Measurements from ENCODE around the gene CLMN. TPM values are rescaled to one million over a fixed set of nuclear protein-coding genes. Genes with fewer than 3 reads are reported as not detected.

CLMN gene
- total RNA-seq, 1 experiment from 2014 or later: 33.4 TPM

DNA sequence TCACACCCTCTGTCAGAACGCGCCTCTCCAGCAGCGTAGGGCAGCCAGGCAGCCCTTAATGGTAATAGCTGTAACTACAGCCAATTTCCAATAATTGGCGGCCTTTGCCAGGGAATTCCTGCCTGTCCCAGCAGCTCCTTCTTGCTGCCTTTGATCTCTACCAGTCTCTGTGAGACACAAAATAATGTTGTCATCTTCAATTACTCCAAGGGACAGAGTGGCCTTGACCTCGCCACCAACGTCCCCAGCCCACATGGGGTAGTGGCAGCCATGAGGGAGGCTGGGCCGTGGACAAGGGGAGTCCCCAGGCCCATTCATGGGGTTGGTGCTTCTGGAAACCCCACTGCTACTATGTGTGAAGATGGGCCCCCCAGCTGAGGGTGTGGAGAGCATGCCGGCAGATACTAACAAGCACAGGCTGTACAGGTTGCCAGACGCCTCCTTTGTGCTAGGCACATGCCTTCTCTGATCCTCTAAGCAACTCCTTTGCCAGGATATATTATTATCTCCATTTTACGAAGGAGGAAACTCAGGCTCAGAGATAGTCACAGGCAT is 17.4 kb upstream of the CLMN start:
- intact Hi-C loops (cut with micrococcal nuclease): no loop called here
- Histone ChIP-seq H3K9me3 (ENCODE audit: control insufficient read depth in 1 of 2, insufficient read depth in 1 of 2, low read depth in 1 of 2, low read length in 2 of 2) (peaks cover 0 to 6% of the 10 kb centered on the region in 2 experiments; a peak in 1 of 4 replicates), H3K4me3 (replicated peaks in 1 of 2; ENCODE audit: low read depth in 1 of 2, low read length in 2 of 2) (no peak overlapping the region), H3K36me3 (ENCODE audit: control insufficient read depth in 1 of 2, insufficient read depth in 2 of 2, low read length in 2 of 2) (no peaks in the 10 kb centered on the region), H3K27ac (ENCODE audit: low read depth, low read length) (no peak overlapping the region), H3K4me2 (ENCODE audit: low read length) (no peak overlapping the region), H3K9me2 (ENCODE audit: insufficient read depth) (no peaks in the 10 kb centered on the region), H3K4me1 (ENCODE audit: control insufficient read depth in 1 of 2, insufficient read depth in 2 of 2, low read length in 2 of 2) (peaks cover 0 to 8% of the 10 kb centered on the region in 2 experiments; a peak in 1 of 4 replicates), H4K20me1 (ENCODE audit: insufficient read depth) (no peaks in the 10 kb centered on the region), H3K79me2 (ENCODE audit: insufficient read depth, low read length) (no peaks in the 10 kb centered on the region), H3K27me3 (ENCODE audit: insufficient read depth, low read length) (no peaks in the 10 kb centered on the region), H3K9ac (ENCODE audit: low read length) (no peak overlapping the region), H2AFZ (ENCODE audit: low read depth, low read length, poor library complexity, severe bottlenecking) (no peak overlapping the region)
- no TSS peak for BruUV-seq (replicated peaks)
- POLR2A ChIA-PET: no interaction called here
- CTCF ChIA-PET: interaction anchor here (0.5 to 1.2 kb wide), 2 partner anchors 24 to 588 kb away, joined by 3 to 4 read pairs; no protein-coding TSS in a partner anchor
- DNase-seq (ENCODE audit: low read depth, low spot score) (no peak), ATAC-seq (no peak)
- TF ChIP-seq TCF7L2 (IDR thresholded peaks at IDR 0.05; ENCODE audit: borderline replicate concordance, extremely low read depth, insufficient read depth, insufficient read length) (no peak), JUND (IDR thresholded peaks at IDR 0.05) (no peak), SP1 (IDR thresholded peaks at IDR 0.05; ENCODE audit: low read depth) (no peak), YY1 (IDR thresholded peaks at IDR 0.05; ENCODE audit: extremely low read depth, insufficient replicate concordance, low read depth, low read length) (no peak), ELF1 (IDR thresholded peaks at IDR 0.05; ENCODE audit: borderline replicate concordance, low read depth) (no peak), EZH2 (IDR thresholded peaks at IDR 0.05) (no peak), CEBPB (IDR thresholded peaks at IDR 0.05; ENCODE audit: low read depth) (no peak), SRF (IDR thresholded peaks at IDR 0.05; ENCODE audit: low read depth) (no peak), EZH2phosphoT487 (IDR thresholded peaks at IDR 0.05; ENCODE audit: borderline replicate concordance) (no peak)
- TF ChIP-seq, protein P1, sequence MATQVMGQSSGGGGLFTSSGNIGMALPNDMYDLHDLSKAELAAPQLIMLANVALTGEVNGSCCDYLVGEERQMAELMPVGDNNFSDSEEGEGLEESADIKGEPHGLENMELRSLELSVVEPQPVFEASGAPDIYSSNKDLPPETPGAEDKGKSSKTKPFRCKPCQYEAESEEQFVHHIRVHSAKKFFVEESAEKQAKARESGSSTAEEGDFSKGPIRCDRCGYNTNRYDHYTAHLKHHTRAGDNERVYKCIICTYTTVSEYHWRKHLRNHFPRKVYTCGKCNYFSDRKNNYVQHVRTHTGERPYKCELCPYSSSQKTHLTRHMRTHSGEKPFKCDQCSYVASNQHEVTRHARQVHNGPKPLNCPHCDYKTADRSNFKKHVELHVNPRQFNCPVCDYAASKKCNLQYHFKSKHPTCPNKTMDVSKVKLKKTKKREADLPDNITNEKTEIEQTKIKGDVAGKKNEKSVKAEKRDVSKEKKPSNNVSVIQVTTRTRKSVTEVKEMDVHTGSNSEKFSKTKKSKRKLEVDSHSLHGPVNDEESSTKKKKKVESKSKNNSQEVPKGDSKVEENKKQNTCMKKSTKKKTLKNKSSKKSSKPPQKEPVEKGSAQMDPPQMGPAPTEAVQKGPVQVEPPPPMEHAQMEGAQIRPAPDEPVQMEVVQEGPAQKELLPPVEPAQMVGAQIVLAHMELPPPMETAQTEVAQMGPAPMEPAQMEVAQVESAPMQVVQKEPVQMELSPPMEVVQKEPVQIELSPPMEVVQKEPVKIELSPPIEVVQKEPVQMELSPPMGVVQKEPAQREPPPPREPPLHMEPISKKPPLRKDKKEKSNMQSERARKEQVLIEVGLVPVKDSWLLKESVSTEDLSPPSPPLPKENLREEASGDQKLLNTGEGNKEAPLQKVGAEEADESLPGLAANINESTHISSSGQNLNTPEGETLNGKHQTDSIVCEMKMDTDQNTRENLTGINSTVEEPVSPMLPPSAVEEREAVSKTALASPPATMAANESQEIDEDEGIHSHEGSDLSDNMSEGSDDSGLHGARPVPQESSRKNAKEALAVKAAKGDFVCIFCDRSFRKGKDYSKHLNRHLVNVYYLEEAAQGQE (IDR thresholded peaks at IDR 0.05; ENCODE audit: low read depth): no peak
- RAD21 ChIA-PET (ENCODE audit: low non-redundant PET in 1 of 2, low total read pairs in 2 of 2, uncharacterized antibody in 2 of 2, unreplicated experiment in 2 of 2): no interaction called here
